Measurements from ENCODE around the gene CCNE1.

DNA sequence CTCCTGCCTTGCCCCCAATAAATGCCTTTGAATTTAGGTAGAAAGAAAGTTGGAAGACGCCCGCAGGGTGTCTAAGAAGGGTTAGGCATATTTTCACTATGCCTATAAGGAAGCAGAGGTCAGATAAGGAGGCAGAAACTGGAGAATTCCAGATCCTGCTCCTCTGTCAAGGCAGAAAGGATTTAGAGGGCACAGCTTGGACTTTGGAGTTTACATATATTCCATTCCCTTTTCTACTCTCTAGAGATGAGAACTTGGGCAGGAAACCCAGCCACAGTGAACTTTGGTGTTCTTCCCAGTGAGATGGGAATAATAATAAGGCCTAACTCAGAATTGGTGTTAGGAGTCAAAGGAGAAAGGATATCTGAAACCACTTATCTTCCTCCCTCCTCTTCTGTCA, 37.4 kb downstream of the CCNE1 start:
- TF ChIP-seq, protein P1, sequence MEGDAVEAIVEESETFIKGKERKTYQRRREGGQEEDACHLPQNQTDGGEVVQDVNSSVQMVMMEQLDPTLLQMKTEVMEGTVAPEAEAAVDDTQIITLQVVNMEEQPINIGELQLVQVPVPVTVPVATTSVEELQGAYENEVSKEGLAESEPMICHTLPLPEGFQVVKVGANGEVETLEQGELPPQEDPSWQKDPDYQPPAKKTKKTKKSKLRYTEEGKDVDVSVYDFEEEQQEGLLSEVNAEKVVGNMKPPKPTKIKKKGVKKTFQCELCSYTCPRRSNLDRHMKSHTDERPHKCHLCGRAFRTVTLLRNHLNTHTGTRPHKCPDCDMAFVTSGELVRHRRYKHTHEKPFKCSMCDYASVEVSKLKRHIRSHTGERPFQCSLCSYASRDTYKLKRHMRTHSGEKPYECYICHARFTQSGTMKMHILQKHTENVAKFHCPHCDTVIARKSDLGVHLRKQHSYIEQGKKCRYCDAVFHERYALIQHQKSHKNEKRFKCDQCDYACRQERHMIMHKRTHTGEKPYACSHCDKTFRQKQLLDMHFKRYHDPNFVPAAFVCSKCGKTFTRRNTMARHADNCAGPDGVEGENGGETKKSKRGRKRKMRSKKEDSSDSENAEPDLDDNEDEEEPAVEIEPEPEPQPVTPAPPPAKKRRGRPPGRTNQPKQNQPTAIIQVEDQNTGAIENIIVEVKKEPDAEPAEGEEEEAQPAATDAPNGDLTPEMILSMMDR (IDR thresholded peaks at IDR 0.05 in 4 of 5, conservative IDR thresholded peaks at IDR 0.05 in 1 of 5): no peak
- no peak for TF ChIP-seq POLR2A (IDR thresholded peaks at IDR 0.05)
